GM21526 (cell line): Measurements from ENCODE around the gene MYEOV.

Experiments
- ATAC-seq: cut with Tn5 transposase; IDR thresholded peaks from one replicate; pipeline ENCODE4 v1.9.1; 2021; ENCODE audit warnings: moderate library complexity; ENCODE audit not compliant: unreplicated experiment, low FRiP score

Gene MYEOV

GRCh38 chr11:69293819-69294505 lies at the start of gene MYEOV:
MYEOV (plus strand) TSS chr11:69294155; CDS start chr11:69295355, 1,200 bp downstream.
- peak; percentile 38 for ATAC-seq

GRCh38 chr11:69244266-69244665 lies 49.7 kb upstream of the MYEOV start:
- no peak for ATAC-seq

GRCh38 chr11:69245041-69245440 lies 48.9 kb upstream of the MYEOV start:
- ATAC-seq, result no peak

- ATAC-seq, result no peak
Measured at GRCh38 chr11:69245491-69246345, 48.2 kb upstream of the MYEOV start.

GRCh38 chr11:69249311-69250185 lies 44.4 kb upstream of the MYEOV start:
- no peak for ATAC-seq

- ATAC-seq, result no peak
Measured at GRCh38 chr11:69250186-69251056, 43.5 kb upstream of the MYEOV start.

- ATAC-seq, result no peak
Measured at GRCh38 chr11:69251057-69251393, 42.9 kb upstream of the MYEOV start.

GRCh38 chr11:69251639-69252489 lies 42.1 kb upstream of the MYEOV start:
- ATAC-seq, result no peak

GRCh38 chr11:69252490-69252837 lies 41.5 kb upstream of the MYEOV start:
- no peak for ATAC-seq

- ATAC-seq, result no peak
Measured at GRCh38 chr11:69253028-69253427, 40.9 kb upstream of the MYEOV start.

- ATAC-seq, result no peak
Measured at GRCh38 chr11:69257134-69257533, 36.8 kb upstream of the MYEOV start.

GRCh38 chr11:69257838-69258658 lies 35.9 kb upstream of the MYEOV start:
- no peak for ATAC-seq

- ATAC-seq, result no peak
Measured at GRCh38 chr11:69259096-69259495, 34.9 kb upstream of the MYEOV start.

- ATAC-seq, result no peak
Measured at GRCh38 chr11:69260622-69261021, 33.3 kb upstream of the MYEOV start.

- ATAC-seq, result no peak
Measured at GRCh38 chr11:69261116-69261515, 32.8 kb upstream of the MYEOV start.

- ATAC-seq, result no peak
Measured at GRCh38 chr11:69262918-69263735, 30.8 kb upstream of the MYEOV start.

GRCh38 chr11:69263736-69264052 lies 30.3 kb upstream of the MYEOV start:
- ATAC-seq, result no peak

GRCh38 chr11:69264486-69264885 lies 29.5 kb upstream of the MYEOV start:
- no peak for ATAC-seq
